ENCODE results near the gene GAST.

GAST gene

DNA sequence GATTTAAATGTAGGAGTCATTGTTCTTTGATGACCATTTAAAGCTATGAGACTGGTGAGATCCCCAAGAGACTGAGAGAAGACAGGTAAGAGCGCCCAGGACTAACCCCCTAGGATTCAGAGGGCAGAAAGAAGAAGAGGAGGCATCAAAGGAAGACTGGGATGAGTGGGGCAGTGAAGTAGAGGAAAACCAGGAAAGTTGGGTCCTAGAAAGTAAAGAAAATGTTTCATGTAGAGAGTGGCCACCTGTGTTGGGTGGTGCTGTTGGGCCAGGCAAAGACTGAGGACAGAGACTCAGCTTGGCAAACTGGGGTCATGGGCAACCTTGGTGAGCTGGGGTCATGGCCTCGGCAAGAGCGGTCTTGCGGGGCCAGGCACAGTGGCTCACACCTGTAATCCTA lies 23.6 kb downstream of the GAST start:
- no peak for TF ChIP-seq EZH2 (IDR thresholded peaks at IDR 0.05; ENCODE audit: borderline replicate concordance, low read length)
- TF ChIP-seq, protein P1, sequence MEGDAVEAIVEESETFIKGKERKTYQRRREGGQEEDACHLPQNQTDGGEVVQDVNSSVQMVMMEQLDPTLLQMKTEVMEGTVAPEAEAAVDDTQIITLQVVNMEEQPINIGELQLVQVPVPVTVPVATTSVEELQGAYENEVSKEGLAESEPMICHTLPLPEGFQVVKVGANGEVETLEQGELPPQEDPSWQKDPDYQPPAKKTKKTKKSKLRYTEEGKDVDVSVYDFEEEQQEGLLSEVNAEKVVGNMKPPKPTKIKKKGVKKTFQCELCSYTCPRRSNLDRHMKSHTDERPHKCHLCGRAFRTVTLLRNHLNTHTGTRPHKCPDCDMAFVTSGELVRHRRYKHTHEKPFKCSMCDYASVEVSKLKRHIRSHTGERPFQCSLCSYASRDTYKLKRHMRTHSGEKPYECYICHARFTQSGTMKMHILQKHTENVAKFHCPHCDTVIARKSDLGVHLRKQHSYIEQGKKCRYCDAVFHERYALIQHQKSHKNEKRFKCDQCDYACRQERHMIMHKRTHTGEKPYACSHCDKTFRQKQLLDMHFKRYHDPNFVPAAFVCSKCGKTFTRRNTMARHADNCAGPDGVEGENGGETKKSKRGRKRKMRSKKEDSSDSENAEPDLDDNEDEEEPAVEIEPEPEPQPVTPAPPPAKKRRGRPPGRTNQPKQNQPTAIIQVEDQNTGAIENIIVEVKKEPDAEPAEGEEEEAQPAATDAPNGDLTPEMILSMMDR (IDR thresholded peaks at IDR 0.05; ENCODE audit: low read length), result no peak
- H3K27ac ChIP-seq (ENCODE audit: low read depth, low read length, poor library complexity, severe bottlenecking), result no peak overlapping the region
- no peaks in the 10 kb centered on the region for H3K9me3 ChIP-seq (ENCODE audit: low read length)
- peaks cover 5% of the 10 kb centered on the region for H3K4me1 ChIP-seq (ENCODE audit: insufficient read depth, low read length, severe bottlenecking)
- peaks cover 3% of the 10 kb centered on the region; the same call in 1 of the 2 replicates for H3K27me3 ChIP-seq (ENCODE audit: insufficient read depth, low read length)
- no peak overlapping the region for H3K9ac ChIP-seq (ENCODE audit: low read length)
- H3K4me2 ChIP-seq (ENCODE audit: low read length), result no peak overlapping the region
- no peaks in the 10 kb centered on the region for H3K36me3 ChIP-seq (ENCODE audit: insufficient read depth, low read length)
- H3K4me3 ChIP-seq (ENCODE audit: low read depth, low read length, poor library complexity, severe bottlenecking), result no peak overlapping the region
- no peaks in the 10 kb centered on the region for H3K9me2 ChIP-seq (ENCODE audit: low read depth, low read length)
- H2AFZ ChIP-seq (ENCODE audit: low read length), result no peak overlapping the region
- H4K20me1 ChIP-seq (ENCODE audit: insufficient read depth, low read length), result no peaks in the 10 kb centered on the region
- no peaks in the 10 kb centered on the region for H3K79me2 ChIP-seq (ENCODE audit: insufficient read depth, low read length)
- H3F3A ChIP-seq (ENCODE audit: insufficient read depth, low read length), result no peaks in the 10 kb centered on the region

DNA sequence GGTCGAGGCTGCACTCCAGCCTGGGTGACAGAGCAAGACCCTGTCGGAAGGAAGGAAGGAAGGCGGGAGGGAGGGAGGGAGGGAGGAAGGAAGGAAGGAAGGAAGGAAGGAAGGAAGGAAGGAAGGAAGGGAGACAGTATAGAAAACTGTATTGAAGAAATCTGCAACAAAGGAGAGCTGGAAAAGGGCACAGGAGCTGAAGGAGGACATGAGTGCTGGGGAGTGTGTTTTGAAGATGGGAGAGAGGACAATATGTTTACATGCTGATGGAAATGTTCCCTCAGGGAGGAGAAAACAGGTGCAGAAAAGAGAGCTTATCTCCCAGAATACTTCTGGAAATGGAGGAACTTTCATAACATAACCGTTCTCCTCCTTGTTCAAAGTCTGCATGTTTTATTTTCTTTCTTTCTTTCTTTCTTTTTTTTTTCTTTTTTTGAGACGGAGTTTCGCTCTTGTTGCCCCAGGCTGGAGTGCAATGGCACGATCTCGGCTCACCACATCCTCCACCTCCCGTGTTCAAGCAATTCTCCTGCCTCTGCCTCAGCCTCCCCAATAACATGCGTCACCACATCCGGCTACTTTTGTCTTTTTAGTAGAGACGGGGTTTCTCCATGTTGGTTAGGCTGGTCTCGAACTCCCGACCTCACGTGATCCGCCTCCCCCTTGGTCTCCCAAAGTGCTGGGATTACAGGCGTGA lies 25.0 kb downstream of the GAST start:
- H3K9me3 ChIP-seq (ENCODE audit: low read length), result no peaks in the 10 kb centered on the region
- H3K27me3 ChIP-seq (ENCODE audit: insufficient read depth, low read length), result peaks cover 11% of the 10 kb centered on the region; the same call in 1 of the 2 replicates
- H3K9ac ChIP-seq (ENCODE audit: low read length), result no peak overlapping the region

DNA sequence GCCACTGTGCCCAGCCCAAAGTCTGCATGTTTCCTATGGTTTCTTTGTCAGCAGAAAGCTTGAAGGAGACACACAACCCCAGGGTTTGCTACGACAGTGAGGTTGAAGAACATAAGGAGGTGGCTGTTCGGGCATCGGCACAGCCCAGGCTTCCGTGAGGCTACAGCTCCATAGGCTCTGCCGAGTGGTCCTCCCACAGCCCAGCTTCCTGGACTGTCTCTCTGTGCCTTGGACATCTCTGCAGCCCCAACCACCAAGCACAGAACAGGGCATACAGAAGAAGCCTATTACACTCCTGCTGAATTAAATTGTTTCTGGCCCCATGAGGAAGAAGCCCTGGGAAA lies 25.5 kb downstream of the GAST start:
- Histone ChIP-seq H3K9me2 (ENCODE audit: low read depth, low read length) (no peaks in the 10 kb centered on the region), H3K27me3 (ENCODE audit: insufficient read depth, low read length) (peaks cover 11% of the 10 kb centered on the region; the same call in 1 of the 2 replicates), H3K79me2 (ENCODE audit: insufficient read depth, low read length) (no peaks in the 10 kb centered on the region), H3K36me3 (ENCODE audit: insufficient read depth, low read length) (no peaks in the 10 kb centered on the region), H3K9ac (ENCODE audit: low read length) (no peak overlapping the region), H3K9me3 (ENCODE audit: low read length) (no peaks in the 10 kb centered on the region), H3F3A (ENCODE audit: insufficient read depth, low read length) (no peaks in the 10 kb centered on the region), H3K4me1 (ENCODE audit: insufficient read depth, low read length, severe bottlenecking) (peaks cover 5% of the 10 kb centered on the region), H3K4me2 (ENCODE audit: low read length) (no peak overlapping the region), H3K4me3 (ENCODE audit: low read depth, low read length, poor library complexity, severe bottlenecking) (no peak overlapping the region), H4K20me1 (ENCODE audit: insufficient read depth, low read length) (no peaks in the 10 kb centered on the region), H2AFZ (ENCODE audit: low read length) (no peak overlapping the region), H3K27ac (ENCODE audit: low read depth, low read length, poor library complexity, severe bottlenecking) (no peak overlapping the region)
- TF ChIP-seq, protein P1 (IDR thresholded peaks at IDR 0.05; ENCODE audit: low read length), result no peak
- no peak for TF ChIP-seq EZH2 (IDR thresholded peaks at IDR 0.05; ENCODE audit: borderline replicate concordance, low read length)

More for the DNA sequence above, 25.0 kb downstream of the GAST start:
- Histone ChIP-seq H3K27ac (ENCODE audit: low read depth, low read length, poor library complexity, severe bottlenecking) (no peak overlapping the region), H3F3A (ENCODE audit: insufficient read depth, low read length) (no peaks in the 10 kb centered on the region), H2AFZ (ENCODE audit: low read length) (no peak overlapping the region), H3K4me2 (ENCODE audit: low read length) (no peak overlapping the region), H3K79me2 (ENCODE audit: insufficient read depth, low read length) (no peaks in the 10 kb centered on the region), H3K36me3 (ENCODE audit: insufficient read depth, low read length) (no peaks in the 10 kb centered on the region), H4K20me1 (ENCODE audit: insufficient read depth, low read length) (no peaks in the 10 kb centered on the region), H3K9me2 (ENCODE audit: low read depth, low read length) (no peaks in the 10 kb centered on the region), H3K4me1 (ENCODE audit: insufficient read depth, low read length, severe bottlenecking) (peaks cover 5% of the 10 kb centered on the region), H3K4me3 (ENCODE audit: low read depth, low read length, poor library complexity, severe bottlenecking) (no peak overlapping the region)
- TF ChIP-seq, protein P1 (IDR thresholded peaks at IDR 0.05; ENCODE audit: low read length), result no peak

Measured in OCI-LY1 (cell line).